Fibroblast of mammary gland (primary cell): ENCODE measurements around the gene CPNE7.

ENCODE experiments used
- DNase-seq: peaks from one replicate; pipeline ENCODE4 v3.0.0-alpha.2; 2010; ENCODE audit warnings: low read depth
- H3K4me3 ChIP-seq: 2 replicates; pipeline ENCODE4 v1.5.1; 2011; ENCODE audit warnings: low read depth, mild to moderate bottlenecking, low read length, moderate library complexity; ENCODE audit not compliant: control insufficient read depth
- CTCF ChIP-seq: conservative IDR thresholded peaks from 2 replicates; pipeline ENCODE4 v1.5.1; 2011; ENCODE audit warnings: low read depth, low read length, inconsistent platforms; ENCODE audit not compliant: control insufficient read depth, insufficient read depth

The CPNE7 gene

GRCh38 chr16:89600427-89600826 is 24.9 kb downstream of the CPNE7 start:
- no peak for TF ChIP-seq CTCF
- no peak for DNase-seq
- H3K4me3 ChIP-seq = no peak overlapping the region

DNA sequence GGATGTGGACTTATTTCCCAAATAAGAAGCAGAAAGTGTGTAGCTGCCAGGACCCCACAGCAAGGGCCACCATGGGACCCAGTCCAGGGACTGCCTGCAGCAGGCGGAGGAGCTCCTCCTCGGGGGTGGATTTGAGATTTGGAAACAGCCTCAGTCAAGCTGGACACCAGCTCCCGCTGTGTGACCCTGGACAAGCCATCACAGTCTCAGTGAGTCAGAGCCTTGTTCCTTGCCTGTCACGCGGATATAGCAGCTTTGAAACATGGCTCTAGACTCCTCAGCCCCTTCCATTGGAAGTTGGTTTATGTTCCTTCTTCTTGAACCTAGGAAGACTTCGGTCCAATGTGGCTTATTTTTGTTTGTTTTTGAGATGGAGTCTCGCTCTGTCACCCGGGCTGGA is 25.4 kb downstream of the CPNE7 start:
- no peak for TF ChIP-seq CTCF
- DNase-seq = no peak
- H3K4me3 ChIP-seq = no peak overlapping the region

GRCh38 chr16:89601906-89602272 is 26.3 kb downstream of the CPNE7 start:
- no peak overlapping the region for H3K4me3 ChIP-seq
- TF ChIP-seq CTCF = no peak
- no peak for DNase-seq

DNA sequence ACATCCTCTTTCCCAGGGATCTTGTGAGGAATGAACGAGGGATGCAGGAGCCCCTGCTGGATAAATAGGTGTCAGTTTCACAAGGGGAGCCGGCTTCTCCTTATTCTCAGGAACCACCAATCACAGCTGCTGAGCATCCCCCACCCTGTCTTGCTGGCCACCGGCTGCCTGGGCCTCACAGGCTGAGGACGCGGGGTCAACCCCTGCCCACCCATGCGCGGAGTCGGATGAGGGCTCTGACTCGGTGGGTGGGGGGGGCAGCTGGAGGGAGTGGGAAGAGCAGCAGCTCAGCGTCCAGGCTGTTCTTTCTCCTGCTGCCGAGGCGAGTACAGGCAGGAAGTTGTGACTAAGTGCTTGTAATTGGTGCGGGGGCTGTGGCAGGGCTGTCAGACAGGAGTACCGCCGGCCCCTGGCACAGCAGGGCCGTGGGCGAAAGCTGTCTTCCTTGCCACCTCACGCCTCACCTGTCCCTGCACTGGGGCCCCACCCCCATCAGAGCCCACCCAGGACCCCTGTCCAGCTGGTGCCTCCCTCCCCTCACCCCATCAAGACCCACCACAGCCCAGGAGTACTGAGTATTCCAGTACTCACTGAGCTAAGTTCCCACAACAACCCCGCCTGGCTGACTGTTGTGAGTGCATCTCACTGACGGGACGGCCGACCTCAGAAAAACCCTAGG is 26.9 kb downstream of the CPNE7 start:
- peak; percentile 86 for DNase-seq
- TF ChIP-seq CTCF = no peak
- H3K4me3 ChIP-seq = no peak overlapping the region

GRCh38 chr16:89602952-89603590 is 27.5 kb downstream of the CPNE7 start:
- TF ChIP-seq CTCF = no peak
- no peak overlapping the region for H3K4me3 ChIP-seq
- DNase-seq = no peak

GRCh38 chr16:89604764-89605163 is 29.2 kb downstream of the CPNE7 start:
- no peak for DNase-seq
- TF ChIP-seq CTCF = no peak
- H3K4me3 ChIP-seq = no peak overlapping the region
